MCF 10A (cell line): ENCODE results near the gene CDH12. TPM values are rescaled to one million over a fixed set of nuclear protein-coding genes. Genes with fewer than 3 reads are reported as not detected.

Source experiments
- BruUV-seq: library from RNA; stranded (reverse); fragments of 400-500 nt; replicated peaks from 2 replicates; lab custom pipeline; 2021; lab: Mats Ljungman, UMichigan
- CTCF ChIA-PET: fragments of 300-600 bp; sonication (Branson Sonifier 250); formaldehyde crosslinking; extraction: SDS; loops from one replicate; lab custom pipeline; 2021; ENCODE audit warnings: antibody characterized with exemption, inconsistent platforms; lab: Yijun Ruan, JAX
- POLR2A ChIA-PET: fragments of 300-600, 350-650 bp; sonication (Branson Sonifier 250); formaldehyde crosslinking; extraction: SDS; loops from one replicate; lab custom pipeline; 2020; ENCODE audit warnings: antibody characterized with exemption, inconsistent platforms; lab: Yijun Ruan, JAX
- DNase-seq: peaks from one replicate; pipeline ENCODE4 v3.0.0-alpha.2; 2018; ENCODE audit not compliant: unreplicated experiment
- H3K27ac Mint-ChIP-seq: one replicate; pipeline ENCODE4 v1.8.0; 2022; ENCODE audit warnings: mild to moderate bottlenecking, low read depth, mixed read lengths; ENCODE audit not compliant: unreplicated experiment
- H3K27me3 Mint-ChIP-seq: one replicate; pipeline ENCODE4 v1.8.0; 2022; ENCODE audit warnings: mixed read lengths; ENCODE audit not compliant: insufficient read depth, unreplicated experiment
- H3K36me3 Mint-ChIP-seq: one replicate; pipeline ENCODE4 v1.8.0; 2022; ENCODE audit warnings: mild to moderate bottlenecking, moderate library complexity, mixed read lengths; ENCODE audit not compliant: insufficient read depth, unreplicated experiment
- H3K4me1 Mint-ChIP-seq: one replicate; pipeline ENCODE4 v1.8.0; 2022; ENCODE audit warnings: mixed read lengths; ENCODE audit not compliant: insufficient read depth, unreplicated experiment
- H3K4me3 Mint-ChIP-seq: one replicate; pipeline ENCODE4 v1.8.0; 2022; ENCODE audit warnings: mild to moderate bottlenecking, moderate library complexity, mixed read lengths; ENCODE audit not compliant: unreplicated experiment
- H3K9me3 Mint-ChIP-seq: one replicate; pipeline ENCODE4 v1.8.0; 2022; ENCODE audit warnings: mixed read lengths; ENCODE audit not compliant: unreplicated experiment
- intact Hi-C: fragments of 100-400 bp; cut with micrococcal nuclease; formaldehyde crosslinking; loops from 2 replicates; pipeline ENCODE4 v1.14.1; 2022
- total RNA-seq: library from RNA; stranded (reverse); gene quantifications from 2 replicates; pipeline ENCODE4 v1.2.3, GENCODE V29; 2022
- TF ChIP-seq, protein P1 (sequence below): fragments of 200-600 bp; IDR thresholded peaks from one replicate; pipeline ENCODE4 v1.8.0; 2022; ENCODE audit warnings: antibody characterized with exemption, mild to moderate bottlenecking; ENCODE audit not compliant: unreplicated experiment

Gene CDH12
- total RNA-seq, 1 experiment from 2014 or later = not detected

DNA sequence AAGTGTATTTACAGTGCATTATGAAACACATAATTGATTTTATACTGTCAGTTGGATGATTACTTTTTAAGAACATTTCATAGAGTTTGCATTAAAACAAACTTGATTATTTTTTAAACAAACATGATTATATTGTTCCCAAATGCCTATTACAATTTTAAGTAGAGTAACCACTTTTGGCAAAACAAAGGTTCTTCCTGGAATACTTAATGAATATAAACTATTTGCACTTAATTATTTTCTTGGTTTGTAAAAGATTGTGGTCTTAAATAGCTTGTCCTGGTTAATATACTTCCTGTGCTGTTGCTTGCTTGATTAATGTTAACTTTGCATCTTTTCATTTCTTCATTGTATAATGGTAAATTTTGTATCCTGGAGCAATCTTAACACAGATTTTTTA is 180.0 kb downstream of the CDH12 start:
- H3K27ac Mint-ChIP-seq = no peak overlapping the region
- CTCF ChIA-PET = no interaction called here
- POLR2A ChIA-PET = no interaction called here
- intact Hi-C loops = no loop called here
- no peak for DNase-seq
- no peaks in the 10 kb centered on the region for H3K36me3 Mint-ChIP-seq
- TF ChIP-seq, protein P1, sequence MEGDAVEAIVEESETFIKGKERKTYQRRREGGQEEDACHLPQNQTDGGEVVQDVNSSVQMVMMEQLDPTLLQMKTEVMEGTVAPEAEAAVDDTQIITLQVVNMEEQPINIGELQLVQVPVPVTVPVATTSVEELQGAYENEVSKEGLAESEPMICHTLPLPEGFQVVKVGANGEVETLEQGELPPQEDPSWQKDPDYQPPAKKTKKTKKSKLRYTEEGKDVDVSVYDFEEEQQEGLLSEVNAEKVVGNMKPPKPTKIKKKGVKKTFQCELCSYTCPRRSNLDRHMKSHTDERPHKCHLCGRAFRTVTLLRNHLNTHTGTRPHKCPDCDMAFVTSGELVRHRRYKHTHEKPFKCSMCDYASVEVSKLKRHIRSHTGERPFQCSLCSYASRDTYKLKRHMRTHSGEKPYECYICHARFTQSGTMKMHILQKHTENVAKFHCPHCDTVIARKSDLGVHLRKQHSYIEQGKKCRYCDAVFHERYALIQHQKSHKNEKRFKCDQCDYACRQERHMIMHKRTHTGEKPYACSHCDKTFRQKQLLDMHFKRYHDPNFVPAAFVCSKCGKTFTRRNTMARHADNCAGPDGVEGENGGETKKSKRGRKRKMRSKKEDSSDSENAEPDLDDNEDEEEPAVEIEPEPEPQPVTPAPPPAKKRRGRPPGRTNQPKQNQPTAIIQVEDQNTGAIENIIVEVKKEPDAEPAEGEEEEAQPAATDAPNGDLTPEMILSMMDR = no peak
- H3K4me1 Mint-ChIP-seq = no peaks in the 10 kb centered on the region
- H3K4me3 Mint-ChIP-seq = no peak overlapping the region
- BruUV-seq = no TSS peak
- H3K27me3 Mint-ChIP-seq = no peaks in the 10 kb centered on the region
- H3K9me3 Mint-ChIP-seq = peaks cover 16% of the 10 kb centered on the region

GRCh38 chr5:22669345-22669744 is 183.8 kb downstream of the CDH12 start:
- no TSS peak for BruUV-seq

DNA sequence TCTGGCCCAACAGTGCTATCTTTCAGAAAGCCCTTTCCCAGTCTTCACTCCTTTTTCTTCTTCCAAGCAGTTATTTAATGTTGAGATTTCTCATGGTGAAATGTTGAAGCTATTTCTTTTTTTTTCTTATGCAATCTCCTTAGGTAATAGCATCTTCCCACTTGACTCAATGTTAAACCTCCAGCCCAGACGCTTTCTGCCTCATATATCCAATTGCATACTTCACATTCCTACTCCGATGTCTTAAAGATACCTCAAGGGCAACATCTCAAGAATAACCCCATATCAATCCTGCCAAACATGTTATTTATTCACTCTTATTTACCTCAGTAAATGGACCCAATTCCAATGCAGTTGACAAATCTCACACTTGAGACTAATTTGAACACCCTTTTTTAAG is 187.3 kb downstream of the CDH12 start:
- no peaks in the 10 kb centered on the region for H3K4me1 Mint-ChIP-seq
- TF ChIP-seq, protein P1 = no peak
- H3K9me3 Mint-ChIP-seq = peaks cover 8% of the 10 kb centered on the region
- no peak overlapping the region for H3K27ac Mint-ChIP-seq
- intact Hi-C loops = no loop called here
- no peak overlapping the region for H3K4me3 Mint-ChIP-seq
- peak; percentile 3 for DNase-seq
- no peaks in the 10 kb centered on the region for H3K36me3 Mint-ChIP-seq
- BruUV-seq = no TSS peak
- CTCF ChIA-PET = no interaction called here
- POLR2A ChIA-PET = interaction anchor here (0.7 to 0.8 kb wide), 2 partner anchors 119 to 151 kb away, joined by 3 to 4 read pairs; no protein-coding TSS in a partner anchor
- H3K27me3 Mint-ChIP-seq = no peaks in the 10 kb centered on the region

More at GRCh38 chr5:22669345-22669744, 183.8 kb downstream of the CDH12 start:
- CTCF ChIA-PET = interaction anchor here (0.6 kb wide), 1 partner anchor 214 kb away, joined by 3 read pairs; no protein-coding TSS in a partner anchor
- no peaks in the 10 kb centered on the region for H3K36me3 Mint-ChIP-seq
- H3K27me3 Mint-ChIP-seq = no peaks in the 10 kb centered on the region
- no peak overlapping the region for H3K4me3 Mint-ChIP-seq
- POLR2A ChIA-PET = no interaction called here
- intact Hi-C loops = no loop called here
- no peak overlapping the region for H3K27ac Mint-ChIP-seq
- TF ChIP-seq, protein P1 = no peak
- peaks cover 11% of the 10 kb centered on the region for H3K9me3 Mint-ChIP-seq
- H3K4me1 Mint-ChIP-seq = no peaks in the 10 kb centered on the region
- DNase-seq = no peak

GRCh38 chr5:22663134-22663533 is 190.0 kb downstream of the CDH12 start:
- TF ChIP-seq, protein P1 = no peak
- Mint-ChIP-seq H3K36me3 (no peaks in the 10 kb centered on the region), H3K27ac (no peak overlapping the region), H3K4me3 (no peak overlapping the region), H3K27me3 (no peaks in the 10 kb centered on the region), H3K4me1 (no peaks in the 10 kb centered on the region), H3K9me3 (no peaks in the 10 kb centered on the region)
- POLR2A ChIA-PET = no interaction called here
- no TSS peak for BruUV-seq
- peak; percentile 6 for DNase-seq
- intact Hi-C loops = loop anchor here (5.0 kb wide), 1 partner anchor 69 kb away; no protein-coding TSS in a partner anchor
- CTCF ChIA-PET = no interaction called here
